Stomach (tissue), 4 donors: ENCODE results near the gene SIAH2.

Source experiments
- CTCF ChIP-seq, 7 experiments: fragments of 450-650 bp in 4 of 7; fragments of 200-600 bp in 3 of 7; sonication (generic) in 3 of 7; IDR thresholded peaks; one replicate each; pipeline ENCODE4 v1.5.1; 2016 to 2019; ENCODE audit warnings: antibody characterized with exemption in 7 of 7, control low read depth in 2 of 7, mild to moderate bottlenecking in 1 of 7
- POLR2A ChIP-seq, 4 donors: fragments of 450-650 bp; IDR thresholded peaks; one replicate each; pipeline ENCODE4 v1.6.1; 2016; ENCODE audit warnings: antibody characterized with exemption in 4 of 4, control low read depth in 2 of 4, mild to moderate bottlenecking in 1 of 4, moderate library complexity in 1 of 4
- POLR2AphosphoS5 ChIP-seq, 3 donors: sonication (generic); formaldehyde crosslinking; IDR thresholded peaks; one replicate each; pipeline ENCODE4 v1.6.1; 2016; ENCODE audit warnings: antibody characterized with exemption in 3 of 3

DNA sequence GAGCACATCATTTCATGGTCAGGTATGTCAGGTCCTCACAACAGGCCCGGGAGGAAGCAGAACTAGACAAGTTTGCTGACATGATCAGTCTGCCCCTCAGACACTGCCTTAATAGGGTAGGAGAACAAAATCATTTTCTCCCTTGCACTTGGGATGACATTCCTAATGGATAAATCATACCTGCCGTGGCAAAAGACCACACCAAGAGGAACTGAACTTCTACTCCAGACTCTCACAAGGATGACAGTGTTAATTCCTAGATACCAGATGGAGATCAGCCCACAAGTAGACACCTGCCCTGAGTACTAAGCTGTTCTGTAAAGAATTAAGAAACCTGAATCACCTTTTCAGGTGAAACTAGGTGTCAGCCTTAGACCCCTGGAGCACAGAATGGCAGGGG is 19.5 kb downstream of the SIAH2 start:
- TF ChIP-seq CTCF (IDR thresholded peaks at IDR 0.05) (no peak), POLR2AphosphoS5 (IDR thresholded peaks at IDR 0.05) (no peak), POLR2A (IDR thresholded peaks at IDR 0.05) (no peak)
